SK-N-SH treated with all-trans-retinoic acid at 6 μM for 48 hours (cell line): ENCODE measurements around the gene B3GALNT2.
"Not testable (repeated sequence)": the region's sequence is repeated elsewhere in the genome, so short reads cannot be mapped to it uniquely, and the experiment has no call there.

ENCODE experiments used
- PATZ1 ChIP-seq: fragments of 250-450 bp; sonication (Bioruptor Pico); IDR thresholded peaks from 2 replicates; pipeline ENCODE4 v1.8.0; 2020; ENCODE audit warnings: mild to moderate bottlenecking, moderate library complexity, borderline replicate concordance
- ZFP30 ChIP-seq: fragments of 450-650 bp; formaldehyde crosslinking; IDR thresholded peaks from 2 replicates; pipeline ENCODE4 v1.5.0; 2022; ENCODE audit warnings: mild to moderate bottlenecking, moderate library complexity

GRCh38 chr1:235469897-235470296 lies 34.4 kb downstream of the B3GALNT2 start:
- TF ChIP-seq PATZ1; ZFP30 (CRISPR knock-in tag): not testable (repeated sequence)
